Measurements from ENCODE around the gene SLC22A12. TPM values are rescaled to one million over a fixed set of nuclear protein-coding genes. Genes with fewer than 3 reads are reported as not detected.
A peak's percentile ranks its signal among the peaks of the same experiment; 100 is the strongest.

SLC22A12 gene
- total RNA-seq, 1 experiment from 2014 or later, result not detected

GRCh38 chr11:64562723-64563351 lies 28.2 kb upstream of the SLC22A12 start:
- DNase-seq (ENCODE audit: low read depth), result no peak

- no peak for DNase-seq (ENCODE audit: low read depth)
These were observed 27.1 kb upstream of the SLC22A12 start for GRCh38 chr11:64563966-64564365.

GRCh38 chr11:64564419-64564818 lies 26.6 kb upstream of the SLC22A12 start:
- no peak for DNase-seq (ENCODE audit: low read depth)

- DNase-seq (ENCODE audit: low read depth), result no peak
These were observed 25.8 kb upstream of the SLC22A12 start for GRCh38 chr11:64564947-64565889.

- DNase-seq (ENCODE audit: low read depth), result peak; percentile 73
These were observed 24.7 kb upstream of the SLC22A12 start for GRCh38 chr11:64566042-64566914.

- DNase-seq (ENCODE audit: low read depth), result no peak
These were observed 23.8 kb upstream of the SLC22A12 start for GRCh38 chr11:64566915-64567891.

- no peak for DNase-seq (ENCODE audit: low read depth)
These were observed 22.9 kb upstream of the SLC22A12 start for GRCh38 chr11:64568041-64568571.

GRCh38 chr11:64568584-64569140 lies 22.4 kb upstream of the SLC22A12 start:
- DNase-seq (ENCODE audit: low read depth), result no peak

- no peak for DNase-seq (ENCODE audit: low read depth)
These were observed 21.6 kb upstream of the SLC22A12 start for GRCh38 chr11:64569300-64569970.

GRCh38 chr11:64570341-64570740 lies 20.7 kb upstream of the SLC22A12 start:
- DNase-seq (ENCODE audit: low read depth), result no peak

GRCh38 chr11:64571050-64571409 lies 20.0 kb upstream of the SLC22A12 start:
- DNase-seq (ENCODE audit: low read depth), result no peak

GRCh38 chr11:64571410-64572091 lies 19.5 kb upstream of the SLC22A12 start:
- DNase-seq (ENCODE audit: low read depth), result no peak

- no peak for DNase-seq (ENCODE audit: low read depth)
These were observed 18.9 kb upstream of the SLC22A12 start for GRCh38 chr11:64572143-64572542.

GRCh38 chr11:64577202-64577601 lies 13.8 kb upstream of the SLC22A12 start:
- DNase-seq (ENCODE audit: low read depth), result no peak

GRCh38 chr11:64580412-64580811 lies 10.6 kb upstream of the SLC22A12 start:
- no peak for DNase-seq (ENCODE audit: low read depth)

GRCh38 chr11:64581057-64581523 lies 9.9 kb upstream of the SLC22A12 start:
- no peak for DNase-seq (ENCODE audit: low read depth)

- no peak for DNase-seq (ENCODE audit: low read depth)
These were observed 8.1 kb upstream of the SLC22A12 start for GRCh38 chr11:64582885-64583284.

- DNase-seq (ENCODE audit: low read depth), result peak; percentile 9
These were observed 7.4 kb upstream of the SLC22A12 start for GRCh38 chr11:64583296-64584262.

Measured in LHCN-M2 (cell line).